ENCODE measurements around the gene FAIM2.

DNA sequence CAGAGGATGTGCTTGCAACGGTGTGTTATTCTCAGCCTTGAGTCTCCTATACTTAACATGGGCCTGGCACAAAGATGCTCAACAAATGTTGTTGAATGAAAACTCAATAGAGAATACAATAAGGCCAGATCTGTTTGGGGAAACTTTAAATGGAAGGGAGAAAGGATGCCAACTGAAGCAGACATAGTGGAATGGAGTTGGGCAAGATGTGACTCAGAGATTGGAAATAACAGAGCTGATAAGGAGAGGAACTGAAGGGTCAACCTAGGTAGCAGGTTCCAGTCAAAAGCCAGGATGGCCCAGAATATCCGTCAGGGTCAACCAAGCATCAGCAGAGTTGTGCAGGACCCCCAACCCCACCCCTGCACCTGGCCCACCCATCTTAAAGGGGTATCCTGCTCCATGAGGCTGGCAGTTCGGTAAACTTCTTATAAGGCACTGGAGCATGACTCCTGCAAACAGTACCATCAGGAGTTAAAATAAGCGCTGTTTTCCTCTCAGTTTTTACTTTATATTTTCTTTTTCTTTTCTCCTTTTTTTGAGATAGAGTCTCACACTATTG, 59.7 kb downstream of the FAIM2 start:
- TF ChIP-seq POLR2A (IDR thresholded peaks at IDR 0.05; ENCODE audit: low read depth, low read length) (no peak), POLR2AphosphoS5 (IDR thresholded peaks at IDR 0.05; ENCODE audit: low read depth, low read length) (no peak), TAF1 (IDR thresholded peaks at IDR 0.05; ENCODE audit: low read depth, low read length) (no peak)
